Neural cell (in vitro differentiated cells): ENCODE data around the gene GAGE12J. TPM values are rescaled to one million over a fixed set of nuclear protein-coding genes. Genes with fewer than 3 reads are reported as not detected.

Source experiments
- H2AFZ ChIP-seq: fragments of 200-600, 300-800 bp; sonication (generic), shearing (Covaris generic); 2 replicates; pipeline ENCODE4 v1.6.0; 2014; ENCODE audit warnings: low read depth, mild to moderate bottlenecking, antibody characterized with exemption, low read length, moderate library complexity
- H3F3A ChIP-seq: fragments of 200-600 bp; shearing (Covaris generic); 2 replicates; pipeline ENCODE4 v1.6.1; 2016; ENCODE audit warnings: mild to moderate bottlenecking, moderate library complexity, mixed read lengths, antibody characterized with exemption, low read length; ENCODE audit not compliant: insufficient read depth, poor library complexity, severe bottlenecking
- H3K27ac ChIP-seq: fragments of 200-600, 300-800 bp; sonication (generic), shearing (Covaris generic); 2 replicates; pipeline ENCODE4 v1.5.1; 2014; ENCODE audit warnings: mild to moderate bottlenecking, low read length, moderate library complexity
- H3K27me3 ChIP-seq: fragments of 300-800, 200-600 bp; sonication (generic), shearing (Covaris generic); 2 replicates; pipeline ENCODE4 v1.6.0; 2014; ENCODE audit warnings: mild to moderate bottlenecking, low read depth, low read length, moderate library complexity; ENCODE audit not compliant: insufficient read depth
- H3K36me3 ChIP-seq: fragments of 300-800, 200-600 bp; sonication (generic), shearing (Covaris generic); 2 replicates; pipeline ENCODE4 v1.5.1; 2014; ENCODE audit warnings: mild to moderate bottlenecking, antibody characterized with exemption, low read length, moderate library complexity; ENCODE audit not compliant: insufficient read depth
- H3K4me2 ChIP-seq: fragments of 300-800, 200-600 bp; sonication (generic), shearing (Covaris generic); 2 replicates; pipeline ENCODE4 v1.6.0; 2014; ENCODE audit warnings: mild to moderate bottlenecking, low read length
- H3K4me3 ChIP-seq: fragments of 300-800, 200-600 bp; sonication (generic), shearing (Covaris generic); 2 replicates; pipeline ENCODE4 v1.5.1; 2014; ENCODE audit warnings: mild to moderate bottlenecking, low read length, moderate library complexity
- H3K79me2 ChIP-seq: fragments of 200-600 bp; shearing (Covaris generic); replicated peaks from 2 replicates; pipeline ENCODE4 v1.6.0; 2014; ENCODE audit warnings: mild to moderate bottlenecking, low read length, moderate library complexity; ENCODE audit not compliant: insufficient read depth
- H3K9ac ChIP-seq: fragments of 300-800, 200-600 bp; sonication (generic), shearing (Covaris generic); 2 replicates; pipeline ENCODE4 v1.6.1; 2016; ENCODE audit warnings: mild to moderate bottlenecking, low read length, mixed read lengths
- H3K9me2 ChIP-seq: fragments of 200-600 bp; shearing (Covaris generic); 2 replicates; pipeline ENCODE4 v1.6.1; 2016; ENCODE audit warnings: mild to moderate bottlenecking, low read length, mixed read lengths; ENCODE audit not compliant: insufficient read depth
- H3K9me3 ChIP-seq: fragments of 200-600, 300-800 bp; sonication (generic), shearing (Covaris generic); 2 replicates; pipeline ENCODE4 v1.6.1; 2016; ENCODE audit warnings: mild to moderate bottlenecking, mixed run types, low read length, moderate library complexity, mixed read lengths
- H4K20me1 ChIP-seq: fragments of 200-600 bp; shearing (Covaris generic); 2 replicates; pipeline ENCODE4 v1.6.1; 2016; ENCODE audit warnings: mild to moderate bottlenecking, mixed run types; ENCODE audit not compliant: insufficient read depth
- CTCF ChIP-seq: fragments of 450-650 bp; IDR thresholded peaks from 2 replicates; pipeline ENCODE4 v1.5.1; 2014; ENCODE audit warnings: antibody characterized with exemption, mild to moderate bottlenecking, moderate library complexity; ENCODE audit not compliant: poor library complexity, severe bottlenecking
- EP300 ChIP-seq: fragments of 450-650 bp; conservative IDR thresholded peaks from 2 replicates; pipeline ENCODE4 v1.6.1; 2014; ENCODE audit warnings: antibody characterized with exemption, mild to moderate bottlenecking, moderate library complexity; ENCODE audit not compliant: poor library complexity, severe bottlenecking
- EZH2 ChIP-seq: fragments of 200-600, 300-800 bp; shearing (Covaris generic), sonication (generic); IDR thresholded peaks from 2 replicates; pipeline ENCODE4 v1.6.1; 2014; ENCODE audit warnings: antibody characterized with exemption, low read length, borderline replicate concordance, mild to moderate bottlenecking; ENCODE audit not compliant: insufficient read depth, poor library complexity, severe bottlenecking
- MXI1 ChIP-seq: fragments of 450-650 bp; conservative IDR thresholded peaks from 2 replicates; pipeline ENCODE4 v1.6.1; 2014; ENCODE audit warnings: antibody characterized with exemption, mild to moderate bottlenecking; ENCODE audit not compliant: poor library complexity, severe bottlenecking
- POLR2AphosphoS5 ChIP-seq: IDR thresholded peaks from 2 replicates; pipeline ENCODE4 v1.6.1; 2012
- RAD21 ChIP-seq: fragments of 450-650 bp; conservative IDR thresholded peaks from 2 replicates; pipeline ENCODE4 v1.6.1; 2014; ENCODE audit warnings: antibody characterized with exemption, mild to moderate bottlenecking, moderate library complexity
- REST ChIP-seq: IDR thresholded peaks from 2 replicates; pipeline ENCODE4 v1.6.1; 2012; ENCODE audit warnings: borderline replicate concordance
- SMC3 ChIP-seq: fragments of 450-650 bp; conservative IDR thresholded peaks from 2 replicates; pipeline ENCODE4 v1.6.1; 2014; ENCODE audit warnings: antibody characterized with exemption, mild to moderate bottlenecking, moderate library complexity; ENCODE audit not compliant: poor library complexity
- TAF1 ChIP-seq: IDR thresholded peaks from 2 replicates; pipeline ENCODE4 v1.6.1; 2012; ENCODE audit warnings: low read depth
- polyA plus RNA-seq: library from polyadenylated mRNA; depleted of rRNA; stranded (reverse); fragments of >200 nt; gene quantifications from 2 replicates; pipeline ENCODE4 v1.2.3, GENCODE V29; 2014

The GAGE12J gene
- polyA plus RNA-seq, 1 donor from 2014 or later = not detected

GRCh38 chrX:49308604-49309269 lies 13.1 kb upstream of the GAGE12J start:
- H3K27me3 ChIP-seq = no peaks in the 10 kb centered on the region
- H2AFZ ChIP-seq = no peak overlapping the region
- no peak overlapping the region for H3K4me2 ChIP-seq
- no peak overlapping the region for H3K4me3 ChIP-seq
- H4K20me1 ChIP-seq = no peaks in the 10 kb centered on the region
- H3K36me3 ChIP-seq = no peaks in the 10 kb centered on the region
- H3K9me3 ChIP-seq = no peaks in the 10 kb centered on the region
- no peak overlapping the region for H3K9ac ChIP-seq
- TF ChIP-seq MXI1 = no peak
- no peak for TF ChIP-seq POLR2AphosphoS5
- no peak for TF ChIP-seq EP300
- no peak for TF ChIP-seq EZH2
- no peak for TF ChIP-seq TAF1
- no peak for TF ChIP-seq SMC3
- TF ChIP-seq CTCF = no peak
- H3F3A ChIP-seq = no peaks in the 10 kb centered on the region
- no peak overlapping the region for H3K27ac ChIP-seq
- H3K79me2 ChIP-seq = no peaks in the 10 kb centered on the region
- no peaks in the 10 kb centered on the region for H3K9me2 ChIP-seq

- H3K36me3 ChIP-seq = no peaks in the 10 kb centered on the region
- no peaks in the 10 kb centered on the region for H3F3A ChIP-seq
- H4K20me1 ChIP-seq = no peaks in the 10 kb centered on the region
- H3K9me2 ChIP-seq = no peaks in the 10 kb centered on the region
- H2AFZ ChIP-seq = no peak overlapping the region
- no peaks in the 10 kb centered on the region for H3K27me3 ChIP-seq
- H3K9me3 ChIP-seq = no peaks in the 10 kb centered on the region
- TF ChIP-seq TAF1 (no peak), RAD21 (no peak), MXI1 (no peak), EP300 (no peak), POLR2AphosphoS5 (no peak), EZH2 (no peak), CTCF (no peak), REST (no peak)
- H3K79me2 ChIP-seq = no peaks in the 10 kb centered on the region
- H3K4me2 ChIP-seq = no peak overlapping the region
- H3K4me3 ChIP-seq = no peak overlapping the region
- H3K9ac ChIP-seq = no peak overlapping the region
- no peak overlapping the region for H3K27ac ChIP-seq
These were observed 12.3 kb upstream of the GAGE12J start for GRCh38 chrX:49309401-49309981.
